K562 (cell line): Measurements from ENCODE around the gene BRD7. TPM values are rescaled to one million over a fixed set of nuclear protein-coding genes. Genes with fewer than 3 reads are reported as not detected.

Source experiments
- MLX ChIP-seq, 2 experiments: fragments of 450-650 bp in 1 of 2; sonication (generic) in 1 of 2; formaldehyde crosslinking; conservative IDR thresholded peaks; 2 replicates each; pipeline versions ENCODE4 v1.4.0 to v1.8.1; 2020 to 2022; ENCODE audit warnings: mild to moderate bottlenecking in 1 of 2, missing genetic modification reagents in 1 of 2
- MNT ChIP-seq, 2 experiments: fragments of 450-650 bp; conservative IDR thresholded peaks; 2 replicates each; pipeline ENCODE4 v1.6.1; 2017; ENCODE audit warnings: mild to moderate bottlenecking in 2 of 2, moderate library complexity in 2 of 2
- PHF8 ChIP-seq: fragments of 200-600 bp; sonication (generic); IDR thresholded peaks from 2 replicates; pipeline ENCODE4 v1.6.1; 2012; ENCODE audit warnings: mixed run types, mild to moderate bottlenecking, inconsistent platforms, low read length, moderate library complexity, borderline replicate concordance
- TSHZ1 ChIP-seq: fragments of 250-450 bp; sonication (Bioruptor Pico); IDR thresholded peaks from 2 replicates; pipeline ENCODE4 v1.4.0; 2020; ENCODE audit warnings: mild to moderate bottlenecking, moderate library complexity
- USF2 ChIP-seq: sonication (generic); formaldehyde crosslinking; IDR thresholded peaks from 2 replicates; pipeline ENCODE4 v1.5.0; 2020; ENCODE audit warnings: missing genetic modification reagents
- ZNF644 ChIP-seq: fragments of 200-800 bp; sonication (Bioruptor generic); IDR thresholded peaks from 2 replicates; pipeline ENCODE4 v1.6.1; 2016; ENCODE audit warnings: low read depth, missing genetic modification characterization, missing compliant biosample characterization
- polyA plus RNA-seq, 8 experiments: library from polyadenylated mRNA; depleted of rRNA in 4 of 8; stranded (reverse) in 5 of 8; unstranded in 3 of 8; fragments of >200 nt; fragmentation: Nextera tagmentation in 2 of 8; fragmentation: Illumina TruSeq in 1 of 8; extraction: Ambion mirVana in 2 of 8; extraction: Trizol in 1 of 8; gene quantifications; 2 replicates each; pipeline versions ENCODE4 v1.2.1 to v1.2.3, GENCODE V29; 2011 to 2014; ENCODE audit warnings: inconsistent platforms in 1 of 8, missing spikeins in 1 of 8
- total RNA-seq, 7 experiments: library from RNA; depleted of rRNA in 6 of 7; stranded (reverse); fragments of >200 nt in 6 of 7; fragmentation: Illumina TruSeq in 2 of 7; extraction: Trizol in 2 of 7; gene quantifications; 2 replicates each; pipeline versions ENCODE4 v1.2.1 to v1.2.3, GENCODE V29; 2011 to 2021; ENCODE audit warnings: low replicate concordance in 1 of 7
- TF ChIP-seq, protein P1 (sequence below): fragments of 250-450 bp; sonication (Bioruptor Pico); IDR thresholded peaks from 2 replicates; pipeline ENCODE4 v1.5.0; 2021

Gene BRD7
- total and polyA plus RNA-seq, 9 of the 15 experiments (the other 6 are each of a cell fraction or from before 2014, with no cell fraction given), result 20.6 to 101 (median 68.7) TPM

DNA sequence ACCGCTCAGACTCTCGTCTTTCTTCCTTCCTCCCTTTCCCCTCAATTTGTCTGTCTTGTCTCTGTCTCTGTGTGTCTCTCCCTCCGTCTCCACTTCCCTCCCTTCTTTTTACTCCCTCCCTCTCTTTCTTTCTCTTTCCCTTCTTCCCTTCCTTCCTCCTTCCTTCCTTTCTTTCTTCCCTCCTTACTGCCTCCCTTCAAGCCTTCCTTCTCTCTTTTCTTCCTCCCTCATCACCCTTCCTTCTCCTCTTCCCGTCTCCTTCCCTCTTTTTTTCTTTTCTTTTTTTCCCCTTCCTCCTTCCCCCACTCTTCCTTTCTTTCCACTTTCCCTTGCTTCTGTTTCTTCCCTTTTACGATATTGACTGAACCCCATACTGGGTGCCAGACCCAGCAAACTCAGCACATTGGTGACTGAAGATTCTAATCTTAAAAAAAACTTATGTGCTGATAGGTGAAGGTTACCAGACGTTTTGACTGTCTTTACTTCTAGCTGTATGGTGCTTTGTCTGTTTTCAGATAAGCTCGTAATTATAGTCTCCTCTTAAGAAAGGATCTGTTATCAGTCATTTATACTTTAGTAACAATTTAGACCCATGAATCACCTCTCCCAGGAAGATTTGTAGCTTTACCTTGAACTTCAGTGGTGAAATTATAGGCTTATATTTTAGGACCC is 481 bp upstream of the BRD7 start (continued):
- TF ChIP-seq MNT (conservative IDR thresholded peaks at IDR 0.05) (0 out of 4 replicates have a peak, but pooled peaks of 1 of the 2 experiments have one; percentile 28), MLX (CRISPR knock-in tag; conservative IDR thresholded peaks at IDR 0.05) (no peak), TSHZ1 (CRISPR knock-in tag) (no peak), ZNF644 (tag) (no peak), PHF8 (no peak), USF2 (CRISPR knock-in tag) (no peak)
- TF ChIP-seq, protein P1, sequence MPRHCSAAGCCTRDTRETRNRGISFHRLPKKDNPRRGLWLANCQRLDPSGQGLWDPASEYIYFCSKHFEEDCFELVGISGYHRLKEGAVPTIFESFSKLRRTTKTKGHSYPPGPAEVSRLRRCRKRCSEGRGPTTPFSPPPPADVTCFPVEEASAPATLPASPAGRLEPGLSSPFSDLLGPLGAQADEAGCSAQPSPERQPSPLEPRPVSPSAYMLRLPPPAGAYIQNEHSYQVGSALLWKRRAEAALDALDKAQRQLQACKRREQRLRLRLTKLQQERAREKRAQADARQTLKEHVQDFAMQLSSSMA (CRISPR knock-in tag), result no peak
